Stimulated activated CD8-positive, alpha-beta memory T cell treated with anti-CD3 and anti-CD28 coated beads, Interleukin-15, amount 100 ng/mL, for 24 hours (primary cell): ENCODE measurements around the gene CTSZ.
"Not testable (repeated sequence)": the region's sequence is repeated elsewhere in the genome, so short reads cannot be mapped to it uniquely, and the experiment has no call there.

Source experiments
- DNase-seq: peaks from one replicate; pipeline ENCODE4 v3.0.0-alpha.2; 2020; ENCODE audit warnings: low read depth

CTSZ gene

GRCh38 chr20:58978351-58979190 is 28.5 kb downstream of the CTSZ start:
- no peak for DNase-seq

DNA sequence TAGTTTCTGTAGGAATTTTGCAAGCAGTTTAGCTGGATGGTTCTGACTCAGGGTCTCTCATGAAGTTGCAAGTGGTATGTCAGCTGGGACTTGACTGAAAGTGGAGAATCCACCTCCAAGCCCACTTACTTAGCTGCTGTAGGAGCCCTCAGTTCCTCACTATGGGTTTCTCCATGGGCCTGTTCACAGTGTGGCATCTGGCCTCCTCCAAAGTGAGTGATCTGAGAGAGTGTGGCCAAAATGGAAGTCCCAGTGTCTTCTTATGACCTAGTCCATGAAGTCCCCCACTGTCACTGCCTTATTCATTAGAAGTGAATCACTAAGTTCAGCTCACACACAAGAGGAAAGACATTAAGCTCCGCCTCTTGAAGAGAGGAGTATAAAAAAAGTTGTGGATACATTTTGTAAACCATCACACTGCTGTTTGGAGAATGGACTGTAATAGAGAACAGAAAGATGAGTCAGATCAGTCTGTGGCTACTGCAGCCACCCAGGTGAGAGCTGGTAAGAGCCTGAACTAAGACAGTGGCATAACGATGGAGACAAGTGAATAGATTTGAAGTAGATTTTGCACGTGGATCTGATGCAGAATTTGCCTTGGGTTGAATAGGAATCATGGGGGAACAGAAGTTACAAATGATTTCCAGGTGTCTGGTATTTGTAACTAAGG is 30.9 kb downstream of the CTSZ start:
- DNase-seq = no peak

- DNase-seq = no peak
Observed at GRCh38 chr20:58975353-58975752, 31.7 kb downstream of the CTSZ start.

DNA sequence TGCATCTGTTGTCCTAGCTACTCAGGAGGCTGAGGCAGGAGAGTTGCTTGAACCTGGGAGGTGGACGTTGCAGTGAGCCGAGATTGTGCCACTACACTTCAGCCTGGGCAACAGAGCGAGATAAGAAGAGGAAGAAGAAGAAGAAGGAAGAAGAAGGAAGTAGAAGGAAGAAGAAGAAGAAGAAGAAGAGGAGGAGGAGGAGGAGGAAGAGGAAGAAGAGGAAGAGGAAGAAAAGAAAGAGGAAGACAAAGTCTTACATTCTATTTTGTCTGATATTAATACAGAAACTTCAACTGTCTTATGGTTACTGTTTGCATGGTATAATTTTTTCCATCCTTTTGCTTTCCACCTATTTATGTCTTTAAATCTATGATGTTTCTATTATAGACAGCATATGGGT is 33.2 kb downstream of the CTSZ start:
- no peak for DNase-seq

GRCh38 chr20:58973179-58973578 is 33.9 kb downstream of the CTSZ start:
- no peak for DNase-seq

GRCh38 chr20:58971429-58971828 is 35.6 kb downstream of the CTSZ start:
- DNase-seq = no peak

DNA sequence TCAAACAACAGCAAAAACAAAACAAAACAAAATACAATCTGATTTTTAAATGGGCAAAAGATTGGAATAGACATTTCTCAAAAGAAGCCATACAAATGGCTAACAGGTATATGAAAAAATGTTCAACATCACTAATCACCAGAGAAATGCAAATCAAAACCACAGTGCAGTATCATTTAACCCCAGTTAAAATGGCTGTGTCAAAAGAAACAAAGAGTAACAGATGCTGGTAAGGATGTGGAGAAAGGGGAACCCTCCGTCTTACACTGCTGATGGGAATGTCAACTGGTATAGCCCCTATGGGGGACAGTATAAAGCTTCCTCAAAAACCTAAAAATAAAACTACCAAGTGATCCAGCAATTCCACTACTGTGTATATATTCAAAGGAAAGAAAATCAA is 36.9 kb downstream of the CTSZ start:
- no peak for DNase-seq

DNA sequence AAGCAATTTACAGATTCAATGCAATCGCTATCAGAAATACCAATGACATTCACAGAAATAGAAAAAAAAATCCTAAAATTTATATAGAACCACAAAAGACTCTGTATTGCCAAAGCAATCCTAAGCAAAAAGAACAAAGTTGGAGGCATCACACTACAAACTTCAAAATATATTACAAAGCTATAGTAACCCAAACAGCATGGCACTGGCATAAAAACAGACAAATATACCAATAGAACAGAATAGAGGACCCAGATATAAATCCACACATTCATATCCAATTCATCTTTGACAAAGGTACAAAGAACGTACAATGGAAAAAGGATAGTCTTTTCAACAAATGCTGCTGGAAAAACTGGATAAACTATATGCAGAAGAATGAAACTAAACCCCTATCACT is 37.6 kb downstream of the CTSZ start:
- no peak for DNase-seq

GRCh38 chr20:58967652-58968429 is 39.2 kb downstream of the CTSZ start:
- no peak for DNase-seq

- DNase-seq = no peak
Observed at GRCh38 chr20:58965270-58966064, 41.6 kb downstream of the CTSZ start.

- DNase-seq = not testable (repeated sequence)
Observed at GRCh38 chr20:58963922-58964321, 43.1 kb downstream of the CTSZ start.

DNA sequence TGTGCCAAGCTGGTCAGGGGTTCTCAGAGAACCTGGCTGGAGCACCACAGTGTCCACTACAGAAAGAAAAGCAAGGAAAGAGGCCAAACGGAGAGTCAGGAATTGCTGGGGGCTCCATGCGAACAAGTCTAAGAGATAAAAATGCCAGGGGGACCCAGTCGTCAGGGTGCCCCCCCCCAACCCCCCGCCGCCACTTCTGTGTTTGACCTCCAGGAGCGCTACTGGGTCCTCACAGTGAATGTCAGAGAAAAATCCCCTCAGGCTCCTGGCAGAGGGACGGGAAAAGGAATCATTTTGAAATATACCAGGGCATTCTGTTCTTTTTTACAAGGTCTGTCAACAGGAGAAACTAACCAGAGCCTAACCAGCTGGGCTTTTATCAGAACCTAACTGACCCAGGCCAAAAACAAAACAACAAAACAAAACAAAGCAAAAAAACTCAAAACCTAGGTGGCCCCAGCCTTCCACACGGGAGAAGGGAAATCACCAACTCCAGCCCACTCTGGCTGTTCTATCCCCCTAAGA is 43.9 kb downstream of the CTSZ start:
- no peak for DNase-seq

DNA sequence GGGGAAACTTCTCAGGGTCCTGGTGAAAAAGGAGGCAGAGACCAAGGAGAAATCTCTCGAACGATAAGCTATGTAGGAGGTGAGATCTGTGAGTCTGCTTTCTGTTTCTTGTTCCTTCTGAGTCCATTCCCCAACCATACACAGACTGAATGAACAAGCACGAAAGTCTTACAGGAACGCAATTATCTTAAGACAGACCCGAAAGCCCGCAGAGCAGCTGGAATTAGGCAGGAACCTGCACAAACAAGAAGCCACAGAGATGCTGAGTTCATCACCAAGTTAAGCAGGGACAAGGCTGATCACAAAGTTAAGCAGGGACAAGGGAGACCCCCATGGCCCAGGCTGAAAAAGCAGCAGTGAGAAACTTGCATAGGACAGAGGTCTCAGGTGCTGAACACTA is 47.4 kb downstream of the CTSZ start:
- no peak for DNase-seq

GRCh38 chr20:58956078-58956477 is 51.0 kb downstream of the CTSZ start:
- no peak for DNase-seq

DNA sequence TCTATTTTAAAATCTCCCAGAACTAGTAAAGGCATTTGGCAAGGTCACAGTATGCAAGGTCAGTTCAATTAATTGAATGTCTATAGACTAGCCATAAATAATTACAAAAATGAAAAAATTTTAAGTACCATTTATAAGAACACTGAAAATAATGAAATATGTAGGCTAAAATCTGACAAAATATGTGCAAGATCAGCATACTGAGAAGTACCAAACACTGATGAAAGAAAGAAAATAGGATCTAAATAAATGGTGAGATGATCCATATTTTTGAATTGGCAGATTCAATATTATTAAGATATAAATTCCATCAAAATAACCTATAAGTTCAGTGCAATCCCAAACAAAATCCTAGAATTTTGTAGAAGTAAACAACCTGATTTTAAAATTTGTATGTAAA is 54.0 kb downstream of the CTSZ start:
- DNase-seq = no peak

DNA sequence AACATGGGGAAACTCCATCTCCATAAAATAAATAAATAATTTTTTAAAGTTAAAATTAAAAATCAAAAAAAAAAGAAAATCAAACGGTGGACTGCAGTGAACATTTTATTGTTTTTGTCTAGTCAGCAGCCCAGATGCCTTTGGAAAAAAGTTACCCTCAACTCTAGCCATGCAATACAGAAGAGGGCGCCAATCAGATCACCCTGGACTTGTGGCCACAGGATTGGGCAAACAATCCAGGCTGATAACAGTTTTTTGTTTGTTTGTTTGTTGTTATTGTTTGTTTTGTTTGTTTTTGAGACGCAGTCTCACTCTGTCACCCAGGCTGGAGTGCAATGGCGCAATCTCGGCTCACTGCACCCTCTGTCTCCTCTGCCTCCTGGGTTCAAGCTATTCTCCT is 56.5 kb downstream of the CTSZ start:
- DNase-seq = no peak

DNA sequence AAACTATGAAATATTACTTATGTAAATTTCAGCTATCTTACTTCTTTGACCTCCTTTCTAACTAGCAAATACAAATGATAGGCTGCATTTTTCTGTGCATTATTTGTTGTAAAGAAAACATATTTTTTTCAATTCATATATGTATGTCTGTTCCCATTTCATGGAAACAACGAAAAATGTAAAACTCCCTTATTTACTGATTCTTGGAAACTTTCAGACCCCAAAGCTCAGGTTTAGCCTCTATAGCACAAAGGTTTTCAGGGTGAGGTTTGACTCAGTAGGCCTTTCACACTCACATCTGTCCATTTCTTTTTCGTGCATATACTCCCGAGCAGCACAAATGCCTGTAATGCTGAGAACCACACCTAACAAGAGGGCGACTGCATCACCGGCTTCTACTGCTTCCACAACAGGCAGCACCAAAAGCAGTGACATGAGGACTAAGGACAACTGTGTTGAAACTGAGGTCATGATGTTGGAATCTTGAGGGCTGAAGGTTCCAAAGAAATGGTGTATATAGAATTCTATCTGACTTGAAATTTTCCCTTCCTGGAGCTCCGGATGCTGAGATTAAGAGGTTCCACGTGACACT is 59.2 kb downstream of the CTSZ start:
- not testable (repeated sequence) for DNase-seq

- DNase-seq = no peak
Observed at GRCh38 chr20:58945965-58946631, 61.0 kb downstream of the CTSZ start.
